ENCODE measurements around the gene C2orf66.

Gene C2orf66

DNA sequence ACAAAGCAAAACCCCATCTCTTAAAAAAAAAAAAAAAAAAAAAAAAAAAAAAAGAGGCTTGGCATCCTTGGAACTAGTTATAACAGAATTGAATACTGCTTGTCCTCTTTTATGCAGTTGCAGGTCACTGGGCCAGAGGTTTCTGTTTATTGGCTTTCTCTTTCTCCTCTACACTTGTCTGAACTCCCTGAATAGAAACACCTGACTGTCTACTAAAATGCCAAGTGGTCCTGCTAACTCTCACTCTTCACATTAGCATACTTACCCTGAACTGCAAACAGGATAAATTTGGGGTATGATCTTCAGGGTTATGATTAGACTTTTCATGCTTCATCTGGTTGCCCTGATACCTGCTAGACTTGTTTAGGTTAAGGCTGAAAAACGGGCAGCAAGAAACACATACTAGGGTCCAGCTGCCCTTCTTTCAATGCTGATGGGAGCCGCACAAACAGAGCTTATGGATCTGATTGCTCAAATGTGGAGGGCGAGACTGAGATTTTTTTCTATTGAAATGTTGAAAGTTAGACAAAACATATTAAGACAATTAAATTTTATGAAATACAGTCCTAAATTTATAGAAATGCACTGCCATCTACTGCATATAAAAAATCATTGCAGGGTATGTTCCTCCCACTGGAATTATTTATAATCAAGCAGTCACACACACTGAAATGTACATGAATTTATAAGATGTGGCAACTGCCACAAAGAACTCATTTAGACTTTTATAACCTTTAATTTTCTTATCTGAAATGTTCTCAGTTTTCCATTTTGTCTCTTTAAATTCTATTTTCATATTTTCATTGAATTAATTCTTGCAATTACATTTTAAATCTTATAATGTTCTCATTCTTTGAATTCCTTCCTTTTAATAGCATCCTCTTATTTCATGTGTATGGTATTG lies 50.4 kb downstream of the C2orf66 start:
- DNase-seq, result no peak

Data from activated gamma-delta T cell (primary cell).